ENCODE measurements around the gene EPM2A. TPM values are rescaled to one million over a fixed set of nuclear protein-coding genes. Genes with fewer than 3 reads are reported as not detected.
"Not testable (repeated sequence)": the region's sequence is repeated elsewhere in the genome, so short reads cannot be mapped to it uniquely, and the experiment has no call there.

Gene EPM2A
- polyA plus RNA-seq, 1 donor from 2014 or later, result 7.0 TPM

DNA sequence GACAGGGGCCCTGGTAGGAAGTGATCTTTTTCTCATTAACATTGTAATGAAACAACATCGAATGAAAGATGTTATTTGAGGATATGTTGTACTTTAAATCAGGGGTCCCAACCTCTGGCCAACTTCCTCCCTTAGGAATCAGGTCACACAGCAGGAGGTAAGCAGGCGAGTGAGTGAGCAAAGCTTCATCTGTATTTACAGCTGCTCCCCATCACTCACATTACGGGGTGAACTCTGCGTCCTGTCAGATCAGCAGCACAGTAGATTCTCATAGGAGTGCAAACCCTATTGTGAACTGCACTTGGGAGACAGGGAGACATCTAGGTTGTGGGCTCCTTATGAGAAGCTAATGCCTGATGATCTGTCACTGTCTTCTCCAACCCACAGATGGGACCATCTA lies 19.9 kb downstream of the EPM2A start:
- Mint-ChIP-seq H3K27ac (no peak overlapping the region), H3K4me3 (no peak overlapping the region), H3K27me3 (no peaks in the 10 kb centered on the region), H3K9me3 (peaks cover 3 to 9% (median 5%) of the 10 kb centered on the region in 3 donors), H3K4me1 (peaks cover 0 to 4% (median 0%) of the 10 kb centered on the region in 3 donors), H3K36me3 (peaks cover 18% of the 10 kb centered on the region)

DNA sequence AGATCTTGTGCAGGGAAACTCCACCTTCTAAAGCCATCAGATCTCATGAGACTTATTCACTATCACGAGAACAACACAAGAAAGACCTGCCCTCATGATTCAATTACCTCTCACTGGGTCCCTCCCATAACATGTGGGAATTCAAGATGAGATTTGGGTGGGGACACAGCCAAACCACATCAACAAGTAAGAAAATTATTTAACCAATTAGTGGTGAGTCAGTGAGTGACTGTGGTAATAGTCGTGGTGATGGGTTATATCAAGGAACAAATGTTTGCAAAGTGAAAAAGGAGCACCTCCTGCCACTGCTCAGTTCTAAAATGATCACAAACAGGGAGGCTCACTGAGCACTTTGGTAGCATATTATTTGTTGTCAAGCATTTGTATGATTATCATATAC lies 20.6 kb downstream of the EPM2A start:
- Mint-ChIP-seq H3K36me3 (peaks cover 15% of the 10 kb centered on the region), H3K9me3 (peaks cover 3 to 9% (median 5%) of the 10 kb centered on the region in 3 donors), H3K4me1 (peaks cover 0 to 4% (median 0%) of the 10 kb centered on the region in 3 donors), H3K4me3 (no peak overlapping the region), H3K27ac (no peak overlapping the region), H3K27me3 (no peaks in the 10 kb centered on the region)

DNA sequence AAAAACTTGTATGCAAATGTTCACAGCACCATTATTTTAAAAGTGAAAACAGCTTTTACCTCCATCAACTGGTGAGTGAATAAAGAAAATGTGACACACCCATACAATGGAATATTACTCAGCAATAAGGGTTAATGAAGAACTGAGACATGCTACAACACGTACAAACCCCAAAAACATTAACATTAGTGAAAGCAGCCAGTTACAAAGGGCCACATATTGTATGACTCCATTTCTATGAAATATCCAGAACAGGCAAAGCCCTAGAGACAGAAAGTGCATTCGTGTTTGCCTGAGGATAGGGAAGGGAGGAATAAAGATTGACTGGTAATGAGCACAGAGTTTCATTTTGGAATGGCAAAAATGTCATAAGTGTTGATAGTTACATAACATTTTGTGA lies 21.5 kb downstream of the EPM2A start:
- Mint-ChIP-seq H3K27me3 (no peaks in the 10 kb centered on the region), H3K4me1 (peaks cover 0 to 4% (median 0%) of the 10 kb centered on the region in 3 donors), H3K4me3 (no peak overlapping the region), H3K9me3 (peaks cover 3 to 9% (median 5%) of the 10 kb centered on the region in 3 donors), H3K36me3 (peaks cover 19% of the 10 kb centered on the region), H3K27ac (no peak overlapping the region)

DNA sequence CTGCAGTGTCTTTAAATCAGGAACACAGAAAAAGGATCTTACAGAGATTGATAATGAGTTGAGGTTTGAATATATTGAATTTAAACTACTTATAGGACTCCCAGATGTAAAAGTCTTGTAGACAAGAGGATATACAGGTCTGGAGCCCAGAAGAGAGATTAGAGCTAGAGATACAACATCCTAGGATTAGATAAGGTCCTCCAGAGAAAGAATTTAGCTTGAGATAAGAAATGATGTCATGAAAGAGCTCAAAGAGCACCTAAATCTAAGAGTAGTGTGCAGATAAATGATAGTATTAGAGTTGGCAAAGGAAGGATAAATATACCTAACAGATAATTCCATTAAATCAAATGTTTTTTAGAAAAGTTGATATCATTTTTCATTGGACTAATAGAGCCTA lies 23.9 kb downstream of the EPM2A start:
- no peaks in the 10 kb centered on the region for H3K27me3 Mint-ChIP-seq
- peaks cover 21% of the 10 kb centered on the region for H3K36me3 Mint-ChIP-seq
- H3K4me1 Mint-ChIP-seq, result peaks cover 0 to 5% (median 4%) of the 10 kb centered on the region in 3 donors
- H3K4me3 Mint-ChIP-seq, result no peak overlapping the region
- H3K9me3 Mint-ChIP-seq, result peaks cover 4 to 12% (median 8%) of the 10 kb centered on the region in 3 donors
- no peak overlapping the region for H3K27ac Mint-ChIP-seq

DNA sequence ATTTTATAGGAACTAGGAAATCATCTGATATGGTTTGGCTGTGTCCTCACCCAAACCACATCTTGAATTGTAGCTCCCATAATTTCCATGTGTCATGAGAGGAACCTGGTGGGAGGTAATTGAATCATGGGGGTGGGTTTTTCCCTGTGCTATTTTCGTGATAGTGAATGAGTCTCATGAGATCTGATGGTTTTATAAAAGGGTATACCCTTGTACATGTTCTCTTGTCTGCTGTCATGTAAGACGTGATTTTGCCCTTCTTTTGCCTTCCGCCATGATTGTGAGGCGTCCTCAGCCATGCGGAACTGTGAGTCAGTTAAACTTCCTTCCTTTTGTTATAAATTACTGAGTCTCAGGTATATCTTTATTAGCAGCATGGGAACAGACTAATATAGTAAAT lies 27.9 kb downstream of the EPM2A start:
- Mint-ChIP-seq H3K9me3 (peaks cover 1 to 7% (median 2%) of the 10 kb centered on the region in 3 donors), H3K27ac (no peak overlapping the region), H3K36me3 (peaks cover 11% of the 10 kb centered on the region), H3K4me3 (no peak overlapping the region), H3K27me3 (no peaks in the 10 kb centered on the region), H3K4me1 (peaks cover 0 to 9% (median 0%) of the 10 kb centered on the region in 3 donors)

DNA sequence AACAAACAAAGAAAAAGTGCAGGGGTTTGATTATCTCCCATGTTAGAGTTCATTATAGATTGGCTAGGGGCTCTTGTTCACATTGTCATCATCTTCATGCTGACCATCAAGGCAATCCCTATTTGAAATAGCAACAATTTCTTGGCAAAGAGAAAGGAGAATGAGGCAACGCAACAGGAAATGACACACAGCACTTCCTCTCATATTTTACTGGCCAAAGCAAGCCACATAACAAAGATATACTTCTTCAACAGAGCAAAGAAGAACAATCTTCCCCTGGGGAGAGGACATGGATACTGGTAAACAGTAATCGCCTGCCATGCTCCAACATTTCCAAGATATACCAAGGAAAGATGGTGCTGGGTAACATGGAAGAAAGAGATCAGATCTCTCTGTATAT lies 29.8 kb downstream of the EPM2A start:
- H3K36me3 Mint-ChIP-seq, result peaks cover 13% of the 10 kb centered on the region
- H3K27ac Mint-ChIP-seq, result no peak overlapping the region
- H3K27me3 Mint-ChIP-seq, result no peaks in the 10 kb centered on the region
- peaks cover 1 to 7% (median 2%) of the 10 kb centered on the region in 3 donors for H3K9me3 Mint-ChIP-seq
- no peak overlapping the region for H3K4me3 Mint-ChIP-seq
- H3K4me1 Mint-ChIP-seq, result peaks cover 0 to 9% (median 2%) of the 10 kb centered on the region in 3 donors

DNA sequence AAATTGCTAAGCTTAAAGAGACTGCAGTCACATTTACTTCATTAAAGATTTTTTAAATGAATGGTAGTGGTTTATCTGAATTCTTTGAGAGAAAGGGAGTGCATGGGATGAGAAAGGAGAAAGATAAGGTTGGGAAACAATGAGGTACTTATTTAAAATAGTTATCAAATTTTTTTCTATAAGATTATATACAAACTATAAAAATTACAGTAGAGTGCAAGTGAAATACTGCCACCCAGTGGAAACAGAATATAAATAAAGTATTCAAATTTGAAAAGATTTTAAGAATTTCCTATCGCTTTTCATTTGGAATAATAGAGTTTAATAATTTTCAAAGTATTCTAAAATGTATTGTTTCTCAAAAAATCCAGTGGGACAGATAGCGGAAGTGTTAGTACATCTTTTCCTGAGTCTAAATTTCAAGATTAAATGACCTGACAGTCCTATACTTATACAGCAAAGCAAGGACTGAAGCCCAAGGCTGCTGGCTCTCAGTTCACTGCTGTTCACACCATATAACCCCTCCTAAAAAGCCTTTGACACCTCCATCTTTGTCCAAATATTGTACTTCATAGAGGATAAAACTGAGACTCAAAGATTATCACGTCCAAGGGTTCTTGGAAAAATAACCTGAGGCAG lies 31.1 kb downstream of the EPM2A start:
- H3K27me3 Mint-ChIP-seq, result no peaks in the 10 kb centered on the region
- H3K9me3 Mint-ChIP-seq, result peaks cover 1 to 7% (median 2%) of the 10 kb centered on the region in 3 donors
- H3K36me3 Mint-ChIP-seq, result peaks cover 11% of the 10 kb centered on the region
- no peak overlapping the region for H3K4me3 Mint-ChIP-seq
- no peak overlapping the region for H3K27ac Mint-ChIP-seq
- peaks cover 0 to 9% (median 2%) of the 10 kb centered on the region in 3 donors for H3K4me1 Mint-ChIP-seq

DNA sequence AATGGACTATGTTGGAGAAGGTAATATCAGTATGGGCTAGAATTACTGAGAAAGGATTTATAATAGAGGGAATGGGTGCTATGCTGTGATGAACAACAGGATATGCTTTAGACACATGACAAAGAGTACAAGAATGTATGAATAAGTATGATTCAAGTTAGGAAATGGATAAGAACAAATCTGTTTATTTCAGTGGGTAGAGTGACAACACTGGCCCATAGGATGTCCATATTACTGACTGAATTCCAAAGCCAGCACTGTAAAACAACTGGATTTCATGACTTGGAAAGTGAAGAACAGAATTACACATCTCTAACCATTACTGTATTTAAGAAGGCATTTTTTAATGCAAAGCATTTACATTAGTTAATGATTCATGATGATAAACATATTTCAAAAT lies 35.9 kb downstream of the EPM2A start:
- H3K36me3 Mint-ChIP-seq, result peaks cover 10% of the 10 kb centered on the region
- H3K4me1 Mint-ChIP-seq, result peaks cover 0 to 4% (median 2%) of the 10 kb centered on the region in 3 donors
- peaks cover 0 to 13% (median 0%) of the 10 kb centered on the region in 3 donors for H3K9me3 Mint-ChIP-seq
- H3K27me3 Mint-ChIP-seq, result no peaks in the 10 kb centered on the region
- no peak overlapping the region for H3K27ac Mint-ChIP-seq
- H3K4me3 Mint-ChIP-seq, result no peak overlapping the region

DNA sequence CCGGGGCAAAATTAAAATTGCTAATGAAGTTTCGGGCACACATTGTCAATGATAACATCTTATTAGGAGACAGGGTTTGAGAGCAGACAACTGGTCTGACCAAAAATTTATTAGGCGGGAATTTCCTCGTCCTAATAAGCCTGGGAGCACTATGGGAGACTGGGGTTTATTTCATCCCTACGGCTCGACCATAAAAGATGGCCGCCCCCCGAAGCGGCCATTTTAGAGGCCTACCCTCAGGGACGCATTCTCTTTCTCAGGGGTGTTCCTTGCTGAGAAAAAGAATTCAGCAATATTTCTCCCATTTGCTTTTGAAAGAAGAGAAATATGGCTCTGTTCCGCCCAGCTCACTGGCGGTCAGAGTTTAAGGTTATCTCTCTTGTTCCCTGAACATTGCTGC lies 37.9 kb downstream of the EPM2A start:
- not testable (repeated sequence) for H3K36me3 Mint-ChIP-seq, H3K4me1 Mint-ChIP-seq, H3K27me3 Mint-ChIP-seq, H3K4me3 Mint-ChIP-seq, H3K27ac Mint-ChIP-seq
- H3K9me3 Mint-ChIP-seq, result peaks cover 0 to 21% (median 0%) of the 10 kb centered on the region in 3 donors

DNA sequence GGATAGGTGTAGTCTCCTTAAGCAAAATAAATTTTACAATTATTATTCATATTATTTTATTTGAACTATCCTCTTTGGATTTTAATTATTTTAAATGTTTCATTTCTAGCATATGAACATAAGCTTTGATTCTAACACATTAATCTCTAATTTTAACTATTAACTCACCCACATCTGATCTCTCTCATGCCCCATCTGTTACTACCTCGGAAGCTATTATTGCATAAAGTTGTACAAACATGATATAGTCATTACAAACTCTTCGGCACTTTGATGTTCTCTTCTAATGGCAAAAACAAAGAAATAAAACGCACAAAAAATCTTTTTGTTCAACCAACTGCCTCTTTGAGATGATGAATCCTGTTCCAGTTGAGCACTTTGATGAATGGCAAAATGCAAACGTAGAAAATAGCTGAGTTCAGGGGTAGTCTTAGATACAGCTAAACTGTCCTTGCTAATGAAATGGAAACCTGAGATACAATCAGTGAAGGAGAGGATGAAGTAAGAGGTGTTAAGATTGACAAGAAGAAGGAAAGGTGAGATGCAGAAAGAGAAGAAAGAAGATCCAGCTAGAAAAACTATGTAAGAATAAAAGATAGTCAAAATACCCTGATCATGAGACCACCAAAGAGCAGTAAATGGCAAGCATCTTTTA lies 41.1 kb downstream of the EPM2A start:
- Mint-ChIP-seq H3K9me3 (peaks cover 0 to 21% (median 0%) of the 10 kb centered on the region in 3 donors), H3K27ac (no peak overlapping the region), H3K4me1 (peaks cover 0 to 4% (median 2%) of the 10 kb centered on the region in 3 donors), H3K36me3 (peaks cover 5% of the 10 kb centered on the region), H3K4me3 (no peak overlapping the region), H3K27me3 (no peaks in the 10 kb centered on the region)

DNA sequence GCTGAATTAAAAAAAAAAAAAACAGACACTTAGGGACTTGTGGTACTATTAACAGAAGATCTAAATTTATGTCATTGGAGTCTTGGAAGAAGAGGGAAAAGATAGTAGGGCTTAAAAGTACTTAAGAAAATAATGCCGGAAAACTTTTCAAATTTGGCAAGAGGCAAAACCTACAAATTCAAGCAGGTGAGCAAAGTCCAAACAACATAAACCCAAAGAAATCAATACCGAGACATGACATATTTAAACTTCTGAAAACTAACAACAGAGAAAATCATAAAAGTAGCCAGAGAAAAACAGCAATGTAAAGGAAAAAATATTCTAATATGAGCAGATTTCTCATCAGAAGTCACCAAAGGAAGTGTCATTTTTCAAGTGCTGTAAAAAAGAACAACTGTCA lies 44.4 kb downstream of the EPM2A start:
- peak overlapping the region in 1 of 4 donors; percentile 32 for H3K4me3 Mint-ChIP-seq
- no peaks in the 10 kb centered on the region for H3K27me3 Mint-ChIP-seq
- H3K4me1 Mint-ChIP-seq, result peaks cover 2 to 4% (median 2%) of the 10 kb centered on the region in 3 donors
- H3K36me3 Mint-ChIP-seq, result peaks cover 3% of the 10 kb centered on the region
- H3K9me3 Mint-ChIP-seq, result peaks cover 0 to 7% (median 0%) of the 10 kb centered on the region in 3 donors
- no peak overlapping the region for H3K27ac Mint-ChIP-seq

DNA sequence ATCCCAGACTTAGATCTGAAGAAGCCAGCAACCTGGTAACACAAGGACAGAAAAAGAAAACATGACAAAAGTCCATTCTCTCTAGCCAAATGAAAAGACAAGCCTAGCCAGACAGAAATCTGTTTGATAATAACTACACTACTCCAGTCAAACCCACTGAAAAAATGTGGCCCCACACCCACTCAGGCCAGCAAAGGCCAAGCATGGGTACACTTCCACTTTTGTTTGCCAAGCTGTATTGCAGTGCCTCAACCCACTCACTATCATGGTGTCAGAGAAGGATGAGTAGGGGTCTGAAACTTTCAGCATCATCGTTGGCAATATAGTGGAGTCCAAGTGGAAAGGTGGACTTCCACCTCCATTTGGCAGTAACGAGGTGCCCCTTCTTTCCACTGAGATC lies 45.8 kb downstream of the EPM2A start:
- Mint-ChIP-seq H3K4me3 (peak overlapping the region in 1 of 4 donors; percentile 36), H3K36me3 (peaks cover 12% of the 10 kb centered on the region), H3K9me3 (peaks cover 0 to 7% (median 0%) of the 10 kb centered on the region in 3 donors), H3K27ac (no peak overlapping the region), H3K4me1 (peaks cover 0 to 2% (median 2%) of the 10 kb centered on the region in 3 donors), H3K27me3 (no peaks in the 10 kb centered on the region)

DNA sequence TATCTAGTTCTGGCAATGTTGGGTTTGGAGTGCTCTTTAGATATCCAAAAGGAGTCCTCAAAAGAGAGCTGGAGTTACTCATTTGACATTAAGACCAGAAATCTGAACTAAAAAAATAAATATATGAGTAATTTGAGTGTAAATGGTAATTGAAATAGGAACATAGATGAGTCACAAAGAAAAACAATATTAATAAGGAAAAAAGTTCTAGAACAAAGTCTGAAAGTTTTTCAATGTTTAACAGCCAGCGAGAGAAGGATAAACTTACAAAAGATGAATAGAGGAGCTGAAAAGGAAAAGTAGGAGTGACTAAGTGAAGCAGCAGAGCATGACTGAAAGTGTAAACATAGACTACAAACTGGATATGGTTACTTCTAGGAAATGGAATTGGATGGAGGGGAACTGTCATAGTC lies 46.8 kb downstream of the EPM2A start:
- peaks cover 15% of the 10 kb centered on the region for H3K36me3 Mint-ChIP-seq
- H3K9me3 Mint-ChIP-seq, result peaks cover 0 to 7% (median 0%) of the 10 kb centered on the region in 3 donors
- H3K4me1 Mint-ChIP-seq, result peaks cover 0 to 2% (median 2%) of the 10 kb centered on the region in 3 donors
- H3K27ac Mint-ChIP-seq, result no peak overlapping the region
- H3K27me3 Mint-ChIP-seq, result no peaks in the 10 kb centered on the region
- no peak overlapping the region for H3K4me3 Mint-ChIP-seq

DNA sequence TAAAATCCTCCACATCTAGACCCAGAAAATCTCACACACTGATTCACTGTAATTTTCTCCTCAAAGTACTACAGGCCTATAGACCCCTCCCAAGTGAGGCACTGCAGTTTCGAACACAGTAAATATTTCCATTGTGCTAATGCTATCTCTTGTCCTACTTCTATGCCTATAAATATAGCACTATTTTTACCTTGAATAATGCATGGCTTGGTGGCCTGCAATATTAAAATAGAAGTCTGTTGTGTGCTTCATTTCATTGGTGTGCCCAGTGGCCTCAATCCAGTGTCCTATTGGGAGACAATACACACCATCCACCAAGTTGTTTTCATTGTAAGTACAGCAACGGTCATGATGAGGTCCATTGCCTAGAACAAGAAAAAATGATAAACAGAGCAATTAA lies 49.4 kb downstream of the EPM2A start:
- H3K27me3 Mint-ChIP-seq, result no peaks in the 10 kb centered on the region
- H3K27ac Mint-ChIP-seq, result no peak overlapping the region
- no peak overlapping the region for H3K4me3 Mint-ChIP-seq
- H3K9me3 Mint-ChIP-seq, result peaks cover 4 to 7% (median 5%) of the 10 kb centered on the region in 3 donors
- peaks cover 20% of the 10 kb centered on the region for H3K36me3 Mint-ChIP-seq
- H3K4me1 Mint-ChIP-seq, result peaks cover 0 to 2% (median 2%) of the 10 kb centered on the region in 3 donors

DNA sequence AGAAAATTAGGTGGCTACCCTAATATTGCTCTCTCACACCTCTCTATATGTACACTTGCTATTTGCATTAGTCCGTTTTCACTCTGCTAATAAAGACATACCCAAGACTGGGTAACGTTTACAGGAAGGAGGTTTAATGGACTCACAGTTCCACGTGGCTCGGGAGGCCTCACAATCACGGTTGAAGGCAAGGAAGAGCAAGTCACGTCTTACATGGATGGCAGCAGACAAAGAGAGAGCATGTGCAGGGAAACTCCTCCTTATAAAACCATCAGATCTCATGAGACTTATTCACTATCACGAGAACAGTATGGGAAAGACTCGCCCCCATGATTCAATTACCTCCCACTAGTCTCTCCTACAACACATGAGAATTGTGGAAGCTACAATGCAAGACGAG lies 53.4 kb downstream of the EPM2A start:
- no peak overlapping the region for H3K4me3 Mint-ChIP-seq
- H3K27ac Mint-ChIP-seq, result no peak overlapping the region
- peaks cover 0 to under 1% (median 0%) of the 10 kb centered on the region in 3 donors for H3K4me1 Mint-ChIP-seq
- H3K36me3 Mint-ChIP-seq, result peaks cover 19% of the 10 kb centered on the region
- no peaks in the 10 kb centered on the region for H3K27me3 Mint-ChIP-seq
- H3K9me3 Mint-ChIP-seq, result peaks cover 7 to 15% (median 14%) of the 10 kb centered on the region in 3 donors
